Measurements from ENCODE around the gene CAPN13. TPM values are rescaled to one million over a fixed set of nuclear protein-coding genes. Genes with fewer than 3 reads are reported as not detected.

The CAPN13 gene
- total RNA-seq, 1 experiment from 2014 or later, result 5.7 TPM

DNA sequence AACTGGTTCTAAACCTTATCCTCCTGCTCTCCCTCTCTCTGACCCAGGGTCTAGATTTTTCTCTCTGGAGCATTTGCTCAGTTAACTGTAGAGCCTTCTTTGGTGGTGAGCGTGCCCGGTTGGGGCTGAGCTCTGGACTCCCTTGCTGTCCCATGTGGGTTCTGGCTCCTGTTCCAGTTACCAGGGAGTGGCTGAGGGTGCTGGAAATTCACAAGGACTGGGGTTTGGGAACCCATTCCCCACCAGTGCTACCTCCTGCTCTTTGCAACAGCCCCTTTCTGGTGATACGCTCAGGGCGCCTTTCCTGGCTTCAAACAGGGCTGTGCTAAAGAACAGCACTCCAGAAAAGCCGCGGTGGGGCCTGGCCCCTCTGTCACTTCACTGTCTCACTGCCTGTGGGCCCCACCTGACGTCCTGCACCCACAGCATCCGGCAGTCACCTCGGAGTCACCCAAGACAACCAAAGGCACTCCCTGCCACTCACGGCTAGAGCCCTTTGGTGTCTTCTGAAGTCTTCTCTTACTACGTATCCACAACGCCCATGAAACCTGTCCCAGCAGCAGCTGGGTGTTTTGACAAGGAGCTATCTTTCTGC lies 41.3 kb downstream of the CAPN13 start:
- Histone ChIP-seq H3K4me2 (ENCODE audit: insufficient read depth, insufficient read length, low read length) (no peak overlapping the region), H2AK5ac (ENCODE audit: insufficient read length, low read length) (no peak overlapping the region), H3K9ac (ENCODE audit: extremely low read depth, insufficient read length, low read length) (no peak overlapping the region), H3K4ac (ENCODE audit: low read depth, low read length) (no peak overlapping the region), H2BK15ac (ENCODE audit: low read depth, low read length) (no peak overlapping the region), H3K23ac (ENCODE audit: insufficient read length, low read depth, low read length) (no peak overlapping the region), H3K23me2 (ENCODE audit: insufficient read length, low read depth, low read length, poor library complexity, severe bottlenecking) (no peaks in the 10 kb centered on the region), H3K56ac (ENCODE audit: insufficient read length, low read depth, low read length) (no peak overlapping the region), H3K9me3 (ENCODE audit: control insufficient read depth, low read depth, low read length) (no peaks in the 10 kb centered on the region), H3K18ac (ENCODE audit: insufficient read length, low read depth, low read length) (no peak overlapping the region), H4K8ac (replicated peaks; ENCODE audit: insufficient read length, low read depth, low read length) (no peak overlapping the region), H4K20me1 (ENCODE audit: control insufficient read depth, insufficient read depth, insufficient read length) (no peaks in the 10 kb centered on the region), H3K4me1 (ENCODE audit: insufficient read depth, low read length) (no peaks in the 10 kb centered on the region), H2BK20ac (ENCODE audit: low read depth, low read length, poor library complexity, severe bottlenecking) (no peak overlapping the region), H3K79me1 (ENCODE audit: insufficient read depth, low read depth, low read length, poor library complexity, severe bottlenecking) (no peaks in the 10 kb centered on the region), H2BK5ac (ENCODE audit: insufficient read length, low read length) (no peak overlapping the region), H3K79me2 (ENCODE audit: insufficient read depth, low read length) (no peaks in the 10 kb centered on the region), H3K14ac (ENCODE audit: insufficient read depth, low read length) (no peak overlapping the region), H2BK12ac (ENCODE audit: insufficient read length, low read depth, low read length) (no peak overlapping the region), H4K5ac (ENCODE audit: insufficient read length, low read depth, low read length) (no peak overlapping the region), H3K27me3 (ENCODE audit: insufficient read depth, low read length) (no peaks in the 10 kb centered on the region), H2AFZ (ENCODE audit: low read length) (no peak overlapping the region), H3K27ac (ENCODE audit: insufficient read length, low read depth, low read length) (no peak overlapping the region), H4K91ac (ENCODE audit: insufficient read length, low read depth, low read length) (no peak overlapping the region), H2BK120ac (ENCODE audit: low read depth, low read length, poor library complexity, severe bottlenecking) (no peak overlapping the region), H3T11ph (ENCODE audit: low read length) (no peak overlapping the region)
- TF ChIP-seq, protein P1, sequence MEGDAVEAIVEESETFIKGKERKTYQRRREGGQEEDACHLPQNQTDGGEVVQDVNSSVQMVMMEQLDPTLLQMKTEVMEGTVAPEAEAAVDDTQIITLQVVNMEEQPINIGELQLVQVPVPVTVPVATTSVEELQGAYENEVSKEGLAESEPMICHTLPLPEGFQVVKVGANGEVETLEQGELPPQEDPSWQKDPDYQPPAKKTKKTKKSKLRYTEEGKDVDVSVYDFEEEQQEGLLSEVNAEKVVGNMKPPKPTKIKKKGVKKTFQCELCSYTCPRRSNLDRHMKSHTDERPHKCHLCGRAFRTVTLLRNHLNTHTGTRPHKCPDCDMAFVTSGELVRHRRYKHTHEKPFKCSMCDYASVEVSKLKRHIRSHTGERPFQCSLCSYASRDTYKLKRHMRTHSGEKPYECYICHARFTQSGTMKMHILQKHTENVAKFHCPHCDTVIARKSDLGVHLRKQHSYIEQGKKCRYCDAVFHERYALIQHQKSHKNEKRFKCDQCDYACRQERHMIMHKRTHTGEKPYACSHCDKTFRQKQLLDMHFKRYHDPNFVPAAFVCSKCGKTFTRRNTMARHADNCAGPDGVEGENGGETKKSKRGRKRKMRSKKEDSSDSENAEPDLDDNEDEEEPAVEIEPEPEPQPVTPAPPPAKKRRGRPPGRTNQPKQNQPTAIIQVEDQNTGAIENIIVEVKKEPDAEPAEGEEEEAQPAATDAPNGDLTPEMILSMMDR (conservative IDR thresholded peaks at IDR 0.05), result no peak
- H3K9me3 Mint-ChIP-seq, result no peaks in the 10 kb centered on the region; a peak in 1 of 5 replicates
- no peaks in the 10 kb centered on the region for H3K36me3 Mint-ChIP-seq (ENCODE audit: insufficient read depth in 1 of 3, low read depth in 3 of 3)
- DNase-seq, result no peak
- no peak overlapping the region; a peak in 1 of 7 replicates for H3K27ac Mint-ChIP-seq
- peaks cover 2% of the 10 kb centered on the region; the same call in 1 of the 2 replicates for H3K27me3 Mint-ChIP-seq (ENCODE audit: low read depth)
- H3K4me3 Mint-ChIP-seq, result no peak overlapping the region
- WGBS (ENCODE audit: extremely low coverage, insufficient read length, low lambda C conversion rate), result no CpG with 5 or more reads among the region's 12 CpGs
- H3K4me1 Mint-ChIP-seq, result peaks cover 3 to 19% of the 10 kb centered on the region in 2 experiments
